Forelimb muscle (tissue), 1 donor: ENCODE measurements around the gene SLC9A9. TPM values are rescaled to one million over a fixed set of nuclear protein-coding genes. Genes with fewer than 3 reads are reported as not detected.

ENCODE experiments used
- DNase-seq: peaks from one replicate; pipeline ENCODE4 v3.0.0-alpha.2; 2013; ENCODE audit warnings: low read depth
- polyA plus RNA-seq: library from polyadenylated mRNA; unstranded; fragments of 120-200 nt; gene quantifications from one replicate; pipeline ENCODE4 v1.2.1, GENCODE V29; 2013; ENCODE audit not compliant: insufficient read length

SLC9A9 gene
- polyA plus RNA-seq, 1 donor = 10.0 TPM

GRCh38 chr3:143329567-143330211, 518.6 kb downstream of the SLC9A9 start:
- DNase-seq = no peak

- DNase-seq = no peak
These were observed 519.8 kb downstream of the SLC9A9 start for GRCh38 chr3:143328451-143328850.

- no peak for DNase-seq
These were observed 521.1 kb downstream of the SLC9A9 start for GRCh38 chr3:143326983-143327778.

GRCh38 chr3:143321058-143321769, 527.1 kb downstream of the SLC9A9 start:
- no peak for DNase-seq

GRCh38 chr3:143315766-143316165, 532.5 kb downstream of the SLC9A9 start:
- no peak for DNase-seq

GRCh38 chr3:143314251-143315093, 533.8 kb downstream of the SLC9A9 start:
- DNase-seq = peak; percentile 43

GRCh38 chr3:143313893-143314188, 534.4 kb downstream of the SLC9A9 start:
- DNase-seq = no peak

GRCh38 chr3:143313025-143313892, 535.0 kb downstream of the SLC9A9 start:
- no peak for DNase-seq

- DNase-seq = no peak
These were observed 537.2 kb downstream of the SLC9A9 start for GRCh38 chr3:143311096-143311495.

- peak; percentile 32 for DNase-seq
These were observed 538.6 kb downstream of the SLC9A9 start for GRCh38 chr3:143309705-143310104.

GRCh38 chr3:143307613-143308183, 540.6 kb downstream of the SLC9A9 start:
- DNase-seq = no peak

- no peak for DNase-seq
These were observed 541.9 kb downstream of the SLC9A9 start for GRCh38 chr3:143306407-143306806.

- no peak for DNase-seq
These were observed 545.6 kb downstream of the SLC9A9 start for GRCh38 chr3:143302638-143303171.

- DNase-seq = no peak
These were observed 547.0 kb downstream of the SLC9A9 start for GRCh38 chr3:143301031-143301901.

GRCh38 chr3:143298886-143299535, 549.3 kb downstream of the SLC9A9 start:
- no peak for DNase-seq

- no peak for DNase-seq
These were observed 549.9 kb downstream of the SLC9A9 start for GRCh38 chr3:143298380-143298779.

- DNase-seq = no peak
These were observed 552.8 kb downstream of the SLC9A9 start for GRCh38 chr3:143295201-143296080.

- DNase-seq = no peak
These were observed 554.1 kb downstream of the SLC9A9 start for GRCh38 chr3:143294188-143294587.
